ENCODE measurements around the gene SLC39A7.
A peak's percentile ranks its signal among the peaks of the same experiment; 100 is the strongest.

The SLC39A7 gene

GRCh38 chr6:33190504-33191107 is 10.1 kb upstream of the SLC39A7 start:
- DNase-seq (ENCODE audit: low spot score), result no peak

GRCh38 chr6:33191383-33192104 is 9.1 kb upstream of the SLC39A7 start:
- DNase-seq (ENCODE audit: low spot score), result no peak

- DNase-seq (ENCODE audit: low spot score), result no peak
Observed at GRCh38 chr6:33192105-33192646, 8.5 kb upstream of the SLC39A7 start, which contains the start of gene COL11A2. Gene COL11A2, minus strand, starts transcription at chr6:33192467. Its CDS starts 227 bp downstream, at chr6:33192240.

- peak; percentile 68 for DNase-seq (ENCODE audit: low spot score)
Observed at GRCh38 chr6:33192671-33193602, 7.7 kb upstream of the SLC39A7 start.

- DNase-seq (ENCODE audit: low spot score), result no peak
Observed at GRCh38 chr6:33193619-33194018, 7.0 kb upstream of the SLC39A7 start.

GRCh38 chr6:33194431-33194979 is 6.2 kb upstream of the SLC39A7 start:
- DNase-seq (ENCODE audit: low spot score), result no peak

GRCh38 chr6:33195304-33196165 is 5.1 kb upstream of the SLC39A7 start:
- no peak for DNase-seq (ENCODE audit: low spot score)

- DNase-seq (ENCODE audit: low spot score), result peak; percentile 80
Observed at GRCh38 chr6:33197431-33198048, 3.1 kb upstream of the SLC39A7 start.

GRCh38 chr6:33198159-33198852 is 2.4 kb upstream of the SLC39A7 start:
- DNase-seq (ENCODE audit: low spot score), result no peak

- no peak for DNase-seq (ENCODE audit: low spot score)
Observed at GRCh38 chr6:33198853-33199436, 1.7 kb upstream of the SLC39A7 start.

GRCh38 chr6:33199687-33200218 is 914 bp upstream of the SLC39A7 start:
- peak; percentile 67 for DNase-seq (ENCODE audit: low spot score)

GRCh38 chr6:33201147-33201545 is 479 bp downstream of the SLC39A7 start:
- no peak for DNase-seq (ENCODE audit: low spot score)

- no peak for DNase-seq (ENCODE audit: low spot score)
Observed at GRCh38 chr6:33201935-33202334, 1.3 kb downstream of the SLC39A7 start.

- DNase-seq (ENCODE audit: low spot score), result no peak
Observed at GRCh38 chr6:33202799-33203198, 2.1 kb downstream of the SLC39A7 start.

GRCh38 chr6:33203443-33204164 is 2.9 kb downstream of the SLC39A7 start:
- DNase-seq (ENCODE audit: low spot score), result no peak

- DNase-seq (ENCODE audit: low spot score), result no peak
Observed at GRCh38 chr6:33204165-33204414, 3.4 kb downstream of the SLC39A7 start.

GRCh38 chr6:33204415-33205190 is 3.9 kb downstream of the SLC39A7 start, which contains the start of gene HSD17B8:
Gene HSD17B8, plus strand, starts transcription at chr6:33204655. Its CDS starts 14 bp downstream, at chr6:33204669.
- peak; percentile 95 for DNase-seq (ENCODE audit: low spot score)

Data from AG20443 (cell line).